HT1080 (cell line): ENCODE data around the gene MAN1B1. TPM values are rescaled to one million over a fixed set of nuclear protein-coding genes. Genes with fewer than 3 reads are reported as not detected.
"Not testable (repeated sequence)": the region's sequence is repeated elsewhere in the genome, so short reads cannot be mapped to it uniquely, and the experiment has no call there.

Source experiments
- DNase-seq: peaks from one replicate; pipeline ENCODE4 v3.0.0-alpha.2; 2015; ENCODE audit warnings: low read depth
- total RNA-seq: library from RNA; depleted of rRNA; stranded (reverse); fragments of >200 nt; shearing (Covaris generic); gene quantifications from 2 replicates; pipeline ENCODE4 v1.2.3, GENCODE V29; 2014

Gene MAN1B1
- total RNA-seq, 1 experiment from 2014 or later = 56.1 TPM

DNA sequence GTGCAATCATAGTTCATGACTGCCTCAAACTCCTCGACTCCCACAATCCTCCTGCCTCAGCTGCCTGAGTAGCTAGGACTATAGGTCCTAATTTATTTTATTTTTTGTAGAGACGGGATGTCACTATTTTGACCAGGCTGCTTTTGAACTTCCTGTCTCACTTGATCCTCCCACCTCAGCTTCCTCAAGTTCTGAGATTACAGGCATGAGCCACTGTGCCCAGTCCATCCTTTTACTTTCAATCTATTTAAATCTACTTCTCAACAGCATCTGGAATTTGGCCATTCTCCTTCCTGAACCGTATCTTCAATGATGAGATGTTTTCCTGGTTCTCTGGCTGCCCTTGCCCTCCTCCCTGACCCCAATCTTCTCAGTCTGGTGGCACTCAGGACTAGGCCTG lies 40.0 kb downstream of the MAN1B1 start:
- DNase-seq = no peak

DNA sequence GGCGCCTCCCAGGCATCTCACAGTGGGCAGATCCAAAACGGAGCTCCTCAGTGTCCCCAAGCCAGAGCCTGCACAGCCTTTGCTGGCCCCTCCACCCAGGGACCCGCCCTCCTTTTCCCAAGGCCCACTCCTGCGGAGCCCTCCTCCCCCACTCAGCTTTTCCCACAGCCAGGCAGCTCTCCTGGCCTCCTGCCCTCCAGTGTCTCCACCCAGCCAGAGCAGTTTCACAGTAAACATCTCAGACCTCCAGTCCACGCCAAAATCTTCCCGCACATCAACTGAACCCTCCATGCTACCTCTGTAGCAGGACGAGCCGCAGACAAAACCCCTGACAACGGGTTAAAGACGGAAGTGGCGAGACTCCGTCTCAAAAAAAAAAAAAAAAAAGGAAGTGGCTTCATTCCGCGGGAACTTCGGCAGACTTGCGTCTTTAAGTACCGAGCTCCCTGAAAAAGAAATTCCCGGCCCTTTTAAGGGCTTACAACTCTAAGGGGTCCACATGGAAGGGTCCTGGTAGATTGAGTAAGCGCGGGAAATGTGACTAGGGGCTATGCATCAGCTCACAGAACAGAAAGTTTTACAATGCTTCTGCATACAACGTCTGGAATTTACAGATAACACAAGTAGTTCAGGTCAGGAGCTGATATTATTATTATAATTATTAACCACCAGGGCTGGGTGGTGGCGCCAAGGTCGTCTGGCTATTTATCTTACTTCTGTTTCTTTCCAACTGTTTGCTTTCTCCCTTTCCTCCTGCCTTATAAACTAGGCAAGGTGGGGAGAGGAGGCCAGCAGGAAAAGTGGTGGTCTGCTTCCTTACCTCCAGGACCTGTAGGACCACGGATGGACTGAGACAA lies 40.7 kb downstream of the MAN1B1 start:
- no peak for DNase-seq

DNA sequence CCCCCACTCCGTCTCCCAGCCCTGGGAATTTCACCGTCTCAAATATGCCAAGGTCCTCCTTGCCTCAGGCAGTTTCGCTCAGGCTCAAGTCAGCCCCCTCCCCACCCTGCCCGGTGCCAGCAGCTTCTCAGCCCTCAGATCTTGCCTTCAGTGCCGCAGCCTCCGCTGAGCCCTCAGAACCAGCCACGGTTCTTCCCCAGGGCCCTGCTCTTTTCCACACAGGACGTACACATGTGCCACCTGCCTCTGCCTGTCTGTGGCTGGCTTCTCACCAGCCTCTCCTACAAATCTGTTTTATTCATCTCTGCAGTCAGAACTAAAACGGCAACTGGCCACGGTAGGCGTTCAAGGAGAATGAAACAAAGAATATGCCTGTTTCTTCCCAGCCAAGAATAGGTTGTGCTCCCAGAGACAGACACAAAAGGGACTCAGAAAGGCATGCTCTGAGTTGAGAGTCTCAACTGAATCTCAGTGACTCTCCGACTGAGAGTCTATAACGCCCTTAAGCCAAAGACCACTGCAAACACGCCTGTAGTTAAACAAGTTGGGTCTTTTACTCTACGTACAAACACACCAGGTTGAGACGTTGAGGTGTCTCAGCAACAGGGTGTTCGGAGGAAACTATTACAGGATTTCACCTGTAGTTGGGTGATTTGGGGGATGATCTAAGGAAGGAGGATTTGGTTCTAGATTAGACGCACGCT lies 41.5 kb downstream of the MAN1B1 start:
- no peak for DNase-seq

- no peak for DNase-seq
These were observed 42.2 kb downstream of the MAN1B1 start for GRCh38 chr9:137128862-137129455.

GRCh38 chr9:137129456-137130175 lies 42.8 kb downstream of the MAN1B1 start:
- DNase-seq = peak; percentile 88

DNA sequence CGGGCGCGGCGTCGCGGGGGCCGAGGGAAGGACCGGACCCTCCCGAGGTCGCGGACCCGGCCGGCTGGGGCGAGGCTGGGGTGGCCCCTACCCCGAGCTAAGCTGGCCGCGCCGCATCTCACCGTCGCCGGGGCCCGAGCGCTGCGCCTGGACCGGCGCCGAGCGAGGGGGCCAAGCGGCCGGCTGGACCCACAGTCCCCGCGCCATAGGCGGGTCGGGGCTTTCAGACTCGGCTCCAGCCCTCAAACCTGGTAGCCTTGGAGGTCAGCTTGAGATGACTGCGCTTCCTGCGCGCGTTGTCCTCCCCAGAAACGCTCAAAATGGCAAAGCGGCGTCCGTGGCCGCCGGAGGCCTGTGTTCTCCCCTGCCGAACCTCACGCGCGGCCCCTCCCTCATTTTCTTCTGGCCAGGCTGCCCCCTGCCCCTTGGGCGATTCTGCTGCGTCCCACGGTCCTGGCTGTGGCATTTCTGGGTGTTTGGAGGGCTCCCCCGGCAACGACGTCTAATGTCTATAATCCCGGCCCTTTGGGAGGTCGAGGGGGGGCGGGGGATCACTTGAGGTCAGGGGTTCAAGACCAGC lies 43.5 kb downstream of the MAN1B1 start:
- DNase-seq = no peak

DNA sequence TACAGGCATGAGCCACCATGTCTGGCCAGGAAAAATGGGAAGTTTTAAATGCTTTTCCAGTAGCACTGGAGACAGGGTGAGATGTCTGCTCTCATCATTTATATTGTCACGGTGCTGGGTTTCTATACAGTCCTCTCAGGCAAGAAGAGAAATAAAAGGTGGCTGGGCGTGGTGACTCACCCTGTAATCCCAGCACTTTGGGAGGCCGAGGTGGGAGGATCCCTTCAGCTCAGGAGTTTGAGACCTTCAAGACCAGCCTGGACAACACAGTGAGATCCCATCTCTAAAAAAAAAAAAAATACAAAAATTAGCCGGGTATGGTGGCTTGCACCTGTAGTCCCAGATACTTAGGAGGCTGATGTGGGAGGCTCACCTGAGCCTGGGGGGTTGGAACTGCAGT lies 47.4 kb downstream of the MAN1B1 start:
- DNase-seq = peak; percentile 47

GRCh38 chr9:137135154-137135553 lies 48.4 kb downstream of the MAN1B1 start:
- not testable (repeated sequence) for DNase-seq

GRCh38 chr9:137136261-137136880 lies 49.6 kb downstream of the MAN1B1 start:
- DNase-seq = no peak

- no peak for DNase-seq
These were observed 50.3 kb downstream of the MAN1B1 start for GRCh38 chr9:137136881-137137607.

GRCh38 chr9:137138058-137138721 lies 51.4 kb downstream of the MAN1B1 start:
- DNase-seq = no peak

DNA sequence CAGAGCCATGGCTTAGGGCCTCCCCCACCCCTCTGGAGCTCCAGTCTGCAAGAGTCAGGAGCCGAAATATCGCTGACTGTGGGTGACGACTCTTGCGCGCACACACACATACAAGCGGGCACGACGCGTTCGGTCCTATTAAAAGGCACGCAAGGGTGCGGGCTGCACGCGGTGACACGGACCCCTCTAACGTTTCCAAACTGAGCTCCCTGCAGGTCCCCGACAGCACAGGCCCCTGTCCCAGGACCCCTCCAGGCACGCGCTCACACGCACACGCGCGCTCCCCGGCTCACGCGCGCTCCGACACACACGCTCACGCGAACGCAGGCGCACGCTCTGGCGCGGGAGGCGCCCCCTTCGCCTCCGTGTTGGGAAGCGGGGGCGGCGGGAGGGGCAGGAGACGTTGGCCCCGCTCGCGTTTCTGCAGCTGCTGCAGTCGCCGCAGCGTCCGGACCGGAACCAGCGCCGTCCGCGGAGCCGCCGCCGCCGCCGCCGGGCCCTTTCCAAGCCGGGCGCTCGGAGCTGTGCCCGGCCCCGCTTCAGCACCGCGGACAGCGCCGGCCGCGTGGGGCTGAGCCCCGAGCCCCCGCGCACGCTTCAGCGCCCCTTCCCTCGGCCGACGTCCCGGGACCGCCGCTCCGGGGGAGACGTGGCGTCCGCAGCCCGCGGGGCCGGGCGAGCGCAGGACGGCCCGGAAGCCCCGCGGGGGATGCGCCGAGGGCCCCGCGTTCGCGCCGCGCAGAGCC lies 52.1 kb downstream of the MAN1B1 start, which contains the start of gene GRIN1:
GRIN1 (plus strand) TSS at position 433 of the 746 bp plus-strand sequence. CDS start 333 bp downstream, outside the sequence.
- no peak for DNase-seq

DNA sequence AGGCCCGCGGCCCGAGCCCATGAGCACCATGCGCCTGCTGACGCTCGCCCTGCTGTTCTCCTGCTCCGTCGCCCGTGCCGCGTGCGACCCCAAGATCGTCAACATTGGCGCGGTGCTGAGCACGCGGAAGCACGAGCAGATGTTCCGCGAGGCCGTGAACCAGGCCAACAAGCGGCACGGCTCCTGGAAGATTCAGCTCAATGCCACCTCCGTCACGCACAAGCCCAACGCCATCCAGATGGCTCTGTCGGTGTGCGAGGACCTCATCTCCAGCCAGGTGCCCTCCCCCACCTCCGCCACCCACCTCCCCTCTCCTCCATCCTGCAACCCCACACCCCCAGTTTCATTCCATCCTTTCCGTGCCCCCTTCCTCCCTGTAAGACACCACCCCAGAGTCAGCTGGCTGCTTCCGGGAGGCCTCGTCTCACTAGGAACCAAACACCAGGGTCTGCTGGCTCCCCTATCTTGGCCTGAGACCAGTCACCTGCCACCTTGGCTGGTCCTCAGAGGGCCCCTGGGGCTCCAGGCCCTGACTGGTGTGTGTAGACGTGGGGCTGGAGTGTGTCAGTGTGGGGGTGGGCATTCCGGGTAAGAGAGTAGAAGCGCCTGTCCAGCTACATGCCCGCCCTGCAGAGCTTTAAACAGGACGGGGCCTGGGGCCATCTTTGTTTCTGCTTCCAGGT lies 52.8 kb downstream of the MAN1B1 start:
- DNase-seq = no peak

DNA sequence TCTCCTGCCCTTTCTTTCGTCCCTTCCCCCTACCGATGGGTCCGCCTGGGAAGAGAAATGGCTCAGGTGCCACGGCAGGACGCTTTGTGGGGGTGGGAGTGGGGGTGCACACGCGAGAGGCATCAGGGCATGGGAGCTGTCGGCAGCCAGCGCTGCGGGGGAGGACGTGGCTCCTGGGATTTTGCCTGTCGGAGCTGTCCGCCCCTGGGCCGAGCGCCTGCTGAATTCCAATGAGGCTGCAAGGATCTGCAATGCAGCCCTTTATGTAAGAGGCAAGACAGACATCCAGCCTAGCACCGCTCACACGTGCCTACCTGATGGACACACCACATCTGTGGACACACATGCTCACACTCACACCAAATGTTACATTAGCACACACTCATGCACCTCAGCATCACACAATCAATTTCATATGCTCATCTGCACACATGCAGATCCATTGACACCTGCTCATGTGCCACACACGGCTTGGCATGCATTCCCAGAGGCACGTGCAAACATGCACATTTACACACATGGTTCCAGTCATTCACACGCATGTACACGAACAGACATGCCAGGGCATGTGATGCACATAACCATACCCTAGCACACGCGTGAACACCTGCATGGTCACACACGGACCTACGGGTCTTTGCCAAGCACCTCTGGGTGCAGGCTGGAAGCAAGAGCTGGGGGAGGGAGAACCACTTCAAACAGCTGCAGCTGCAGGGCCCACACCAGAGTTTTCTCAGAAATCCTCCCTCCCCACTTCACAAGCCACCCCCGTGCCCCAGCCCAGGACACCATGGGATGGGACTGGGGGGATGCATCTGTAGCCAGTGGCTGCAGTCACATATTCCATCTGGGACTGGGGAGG lies 53.6 kb downstream of the MAN1B1 start:
- no peak for DNase-seq

GRCh38 chr9:137141050-137141810 lies 54.4 kb downstream of the MAN1B1 start:
- DNase-seq = no peak
